Breast epithelium (tissue), 4 donors: Measurements from ENCODE around the gene ASIC4. TPM values are rescaled to one million over a fixed set of nuclear protein-coding genes. Genes with fewer than 3 reads are reported as not detected.

ENCODE experiments used
- DNase-seq, 2 donors: peaks; one replicate each; pipeline ENCODE4 v3.0.0-alpha.2; 2019; ENCODE audit warnings: low spot score in 2 of 2
- H3K27ac ChIP-seq, 2 donors: fragments of 200-600 bp; sonication (generic) in 1 of 2; one replicate each; pipeline ENCODE4 v1.5.1; 2016 to 2019; ENCODE audit warnings: mild to moderate bottlenecking in 1 of 2
- H3K27me3 ChIP-seq, 2 donors: fragments of 200-600 bp; sonication (generic) in 1 of 2; one replicate each; pipeline versions ENCODE4 v1.5.1 to v1.6.0; 2017 to 2019; ENCODE audit warnings: control low read depth in 1 of 2, mild to moderate bottlenecking in 1 of 2
- H3K36me3 ChIP-seq: fragments of 200-600 bp; one replicate; pipeline ENCODE4 v1.5.1; 2019
- H3K4me1 ChIP-seq, 2 donors: fragments of 200-600 bp; sonication (generic); one replicate each; pipeline ENCODE4 v1.5.1; 2016 to 2019; ENCODE audit warnings: control low read depth in 1 of 2
- H3K4me3 ChIP-seq, 3 donors: fragments of 200-600 bp; sonication (generic); 1 replicate in 2 of 3; 2 replicates in 1 of 3; pipeline ENCODE4 v1.5.1; 2016 to 2019; ENCODE audit warnings: mild to moderate bottlenecking in 3 of 3, moderate library complexity in 2 of 3
- H3K9me3 ChIP-seq, 2 donors: fragments of 200-600 bp; sonication (generic) in 1 of 2; one replicate each; pipeline ENCODE4 v1.5.1; 2016 to 2019; ENCODE audit warnings: control low read depth in 1 of 2
- CTCF ChIP-seq, 3 donors: fragments of 450-650 bp; IDR thresholded peaks; one replicate each; pipeline ENCODE4 v1.5.1; 2016 to 2017; ENCODE audit warnings: antibody characterized with exemption in 3 of 3, mild to moderate bottlenecking in 3 of 3, moderate library complexity in 3 of 3
- POLR2A ChIP-seq: fragments of 450-650 bp; IDR thresholded peaks from one replicate; pipeline ENCODE4 v1.6.1; 2016; ENCODE audit warnings: antibody characterized with exemption, mild to moderate bottlenecking, moderate library complexity
- POLR2AphosphoS5 ChIP-seq, 3 donors: sonication (generic); formaldehyde crosslinking; IDR thresholded peaks; one replicate each; pipeline ENCODE4 v1.6.1; 2017; ENCODE audit warnings: antibody characterized with exemption in 3 of 3
- intact Hi-C: fragments of 100-400 bp; cut with DNase I; formaldehyde crosslinking; loops from one replicate; pipeline ENCODE4 v1.15.1; 2023; ENCODE audit warnings: low total_unique reads
- total RNA-seq, 3 donors: library from RNA; depleted of rRNA; stranded (reverse); fragments of >200 nt; gene quantifications; one replicate each; pipeline ENCODE4 v1.1.0, GENCODE V29; 2016

Gene ASIC4
- total RNA-seq, 3 donors from 2014 or later = 0.44 TPM; not detected in 2

GRCh38 chr2:219507581-219508443, 6.5 kb upstream of the ASIC4 start:
- Histone ChIP-seq H3K27ac (no peak overlapping the region), H3K27me3 (peaks cover 0 to 19% of the 10 kb centered on the region in 2 donors), H3K36me3 (peaks cover 20% of the 10 kb centered on the region), H3K9me3 (no peaks in the 10 kb centered on the region), H3K4me1 (no peaks in the 10 kb centered on the region), H3K4me3 (no peak overlapping the region)
- intact Hi-C loops = no loop called here
- DNase-seq = no peak
- TF ChIP-seq POLR2A (no peak), CTCF (IDR thresholded peaks at IDR 0.05) (no peak), POLR2AphosphoS5 (IDR thresholded peaks at IDR 0.05) (no peak)

- Histone ChIP-seq H3K36me3 (peaks cover 20% of the 10 kb centered on the region), H3K9me3 (no peaks in the 10 kb centered on the region), H3K4me1 (no peaks in the 10 kb centered on the region), H3K4me3 (no peak overlapping the region), H3K27me3 (peaks cover 0 to 20% of the 10 kb centered on the region in 2 donors), H3K27ac (no peak overlapping the region)
- intact Hi-C loops = no loop called here
- TF ChIP-seq POLR2A (no peak), CTCF (IDR thresholded peaks at IDR 0.05) (no peak), POLR2AphosphoS5 (IDR thresholded peaks at IDR 0.05) (no peak)
- no peak for DNase-seq
Measured at GRCh38 chr2:219508444-219508734, 5.9 kb upstream of the ASIC4 start.

- Histone ChIP-seq H3K4me3 (peak overlapping the region in 2 of 3 donors; percentile 24 to 57), H3K9me3 (no peaks in the 10 kb centered on the region), H3K4me1 (no peaks in the 10 kb centered on the region), H3K36me3 (peaks cover 19% of the 10 kb centered on the region), H3K27me3 (peaks cover 0 to 20% of the 10 kb centered on the region in 2 donors), H3K27ac (no peak overlapping the region)
- intact Hi-C loops = no loop called here
- no peak for DNase-seq
- TF ChIP-seq CTCF (IDR thresholded peaks at IDR 0.05) (no peak), POLR2AphosphoS5 (IDR thresholded peaks at IDR 0.05) (no peak), POLR2A (no peak)
Measured at GRCh38 chr2:219508971-219509779, 5.1 kb upstream of the ASIC4 start.

- H3K9me3 ChIP-seq = no peaks in the 10 kb centered on the region
- peaks cover 0 to 20% of the 10 kb centered on the region in 2 donors for H3K27me3 ChIP-seq
- intact Hi-C loops = no loop called here
- H3K27ac ChIP-seq = no peak overlapping the region
- H3K4me3 ChIP-seq = peak overlapping the region in 2 of 3 donors; percentile 24 to 57
- H3K36me3 ChIP-seq = peaks cover 14% of the 10 kb centered on the region
- H3K4me1 ChIP-seq = no peaks in the 10 kb centered on the region
- DNase-seq = no peak
- no peak for TF ChIP-seq POLR2A
- TF ChIP-seq CTCF (IDR thresholded peaks at IDR 0.05) = peak in 2 of 3 donors; percentile 46 to 47
Measured at GRCh38 chr2:219509780-219510511, 4.3 kb upstream of the ASIC4 start.
